ENCODE measurements around the gene FAM120A. TPM values are rescaled to one million over a fixed set of nuclear protein-coding genes. Genes with fewer than 3 reads are reported as not detected.

The FAM120A gene
- total RNA-seq, 4 donors from 2014 or later, result 44.4 to 94.7 (median 72.3) TPM

DNA sequence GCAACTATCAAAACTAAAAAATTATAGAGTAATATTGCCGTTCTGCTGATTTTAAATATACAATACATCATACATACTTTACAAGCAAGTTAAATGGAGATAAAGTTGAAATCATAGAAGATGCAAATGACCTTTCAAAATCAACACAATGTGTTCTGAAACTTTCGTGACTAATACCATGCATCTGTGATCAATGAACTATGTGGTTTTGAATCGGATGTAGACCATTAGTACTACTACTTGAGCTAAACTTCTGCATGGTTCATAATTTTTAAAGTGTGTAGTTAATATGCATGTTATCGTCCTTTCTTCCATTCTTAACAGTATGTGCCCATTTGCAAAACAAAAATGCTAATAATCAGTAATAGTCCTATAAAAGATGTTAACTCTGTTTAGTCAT is 113.6 kb downstream of the FAM120A start:
- TF ChIP-seq POLR2A (IDR thresholded peaks at IDR 0.05), result no peak
- TF ChIP-seq, protein P1, sequence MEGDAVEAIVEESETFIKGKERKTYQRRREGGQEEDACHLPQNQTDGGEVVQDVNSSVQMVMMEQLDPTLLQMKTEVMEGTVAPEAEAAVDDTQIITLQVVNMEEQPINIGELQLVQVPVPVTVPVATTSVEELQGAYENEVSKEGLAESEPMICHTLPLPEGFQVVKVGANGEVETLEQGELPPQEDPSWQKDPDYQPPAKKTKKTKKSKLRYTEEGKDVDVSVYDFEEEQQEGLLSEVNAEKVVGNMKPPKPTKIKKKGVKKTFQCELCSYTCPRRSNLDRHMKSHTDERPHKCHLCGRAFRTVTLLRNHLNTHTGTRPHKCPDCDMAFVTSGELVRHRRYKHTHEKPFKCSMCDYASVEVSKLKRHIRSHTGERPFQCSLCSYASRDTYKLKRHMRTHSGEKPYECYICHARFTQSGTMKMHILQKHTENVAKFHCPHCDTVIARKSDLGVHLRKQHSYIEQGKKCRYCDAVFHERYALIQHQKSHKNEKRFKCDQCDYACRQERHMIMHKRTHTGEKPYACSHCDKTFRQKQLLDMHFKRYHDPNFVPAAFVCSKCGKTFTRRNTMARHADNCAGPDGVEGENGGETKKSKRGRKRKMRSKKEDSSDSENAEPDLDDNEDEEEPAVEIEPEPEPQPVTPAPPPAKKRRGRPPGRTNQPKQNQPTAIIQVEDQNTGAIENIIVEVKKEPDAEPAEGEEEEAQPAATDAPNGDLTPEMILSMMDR (IDR thresholded peaks at IDR 0.05 in 4 of 5, conservative IDR thresholded peaks at IDR 0.05 in 1 of 5), result no peak
- no peak overlapping the region for H3K4me3 ChIP-seq
- DNase-seq (no peak), ATAC-seq (no peak)
- H3K27ac ChIP-seq, result no peak overlapping the region
- intact Hi-C loops (cut with DNase I; ENCODE audit: low total_unique reads), result loop anchor here (5.0 kb wide), 1 partner anchor 358 kb away; no protein-coding TSS in a partner anchor
- no peaks in the 10 kb centered on the region for H3K27me3 ChIP-seq
- in situ Hi-C loops (cut with MboI; ENCODE audit: low sequenced_read_pairs in 4 of 4), result loop anchor here (5.0 to 25.0 kb wide), 5 partner anchors 103 to 403 kb away; partner anchors contain the start of genes FAM120A (in 3 of the 4) and FAM120AOS (in 3 of the 4)
- H3K36me3 ChIP-seq, result peaks cover 0 to 51% of the 10 kb centered on the region in 2 donors
- H3K4me1 ChIP-seq, result peaks cover 10 to 13% of the 10 kb centered on the region in 2 donors
- no peaks in the 10 kb centered on the region for H3K9me3 ChIP-seq

DNA sequence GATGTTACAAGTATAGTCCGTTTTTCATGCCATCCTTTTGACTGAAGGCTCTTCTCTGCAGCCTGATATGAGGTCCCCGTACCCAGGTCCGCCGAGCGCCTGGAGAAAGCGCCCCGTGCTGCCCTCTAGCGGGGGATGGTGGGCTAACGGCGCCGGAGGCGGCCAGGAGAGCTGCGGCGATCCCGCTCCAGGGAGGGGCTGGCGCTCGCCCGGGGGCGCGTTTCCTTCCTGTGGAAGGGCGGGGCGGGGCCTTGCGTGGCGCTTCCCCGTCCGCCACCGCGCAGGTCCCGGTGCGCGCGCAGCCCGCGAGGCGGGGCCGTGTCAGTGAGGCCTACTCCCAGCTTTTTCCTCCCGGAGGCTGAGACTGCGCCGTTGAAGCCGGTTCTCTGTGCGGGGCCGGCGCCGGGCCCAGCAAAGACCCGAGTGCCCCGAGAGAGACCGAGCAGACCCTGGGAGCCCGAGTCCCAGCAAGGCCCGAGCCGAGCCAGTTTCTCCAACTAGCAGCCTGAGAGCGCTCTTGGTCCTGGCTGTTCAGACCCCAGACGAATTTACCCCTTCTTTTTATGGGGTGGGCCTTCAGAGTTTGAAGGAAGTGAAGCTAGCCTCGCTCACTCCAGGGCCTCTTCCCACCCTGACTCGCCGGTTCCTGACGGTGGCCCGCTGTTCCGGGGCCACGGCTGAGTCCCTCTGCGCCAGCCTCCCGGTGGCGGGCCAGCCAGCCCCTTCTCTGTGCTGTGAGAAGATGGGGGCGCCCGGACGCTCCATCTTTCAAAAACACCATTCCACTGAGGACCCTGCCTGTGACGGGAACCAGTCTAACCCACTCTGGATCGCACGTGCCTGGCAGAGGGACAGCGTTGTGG is 115.2 kb downstream of the FAM120A start:
- peak; percentile 95 to 97 for DNase-seq
- in situ Hi-C loops (cut with MboI; ENCODE audit: low sequenced_read_pairs in 4 of 4) (loop anchor here (5.0 to 25.0 kb wide), 5 partner anchors 104 to 404 kb away; partner anchors contain the start of genes FAM120A (in 3 of the 4) and FAM120AOS (in 3 of the 4)), intact Hi-C loops (cut with DNase I; ENCODE audit: low total_unique reads) (loop anchor here (1.0 to 5.0 kb wide), 3 partner anchors 56 to 359 kb away; partner anchors contain the start of gene FAM120AOS)
- Histone ChIP-seq H3K27ac (peak overlapping the region; percentile 89 to 99 (median 94)), H3K9me3 (no peaks in the 10 kb centered on the region), H3K4me1 (peaks cover 10 to 13% of the 10 kb centered on the region in 2 donors), H3K27me3 (no peaks in the 10 kb centered on the region), H3K4me3 (peak overlapping the region; percentile 64 to 88 (median 72)), H3K36me3 (peaks cover 0 to 37% of the 10 kb centered on the region in 2 donors)
- peak; percentile 93 to 94 for ATAC-seq
- TF ChIP-seq, protein P1 (IDR thresholded peaks at IDR 0.05 in 4 of 5, conservative IDR thresholded peaks at IDR 0.05 in 1 of 5), result peak; percentile 92 to 98 (median 95)
- peak; percentile 83 to 89 for TF ChIP-seq POLR2A (IDR thresholded peaks at IDR 0.05)

DNA sequence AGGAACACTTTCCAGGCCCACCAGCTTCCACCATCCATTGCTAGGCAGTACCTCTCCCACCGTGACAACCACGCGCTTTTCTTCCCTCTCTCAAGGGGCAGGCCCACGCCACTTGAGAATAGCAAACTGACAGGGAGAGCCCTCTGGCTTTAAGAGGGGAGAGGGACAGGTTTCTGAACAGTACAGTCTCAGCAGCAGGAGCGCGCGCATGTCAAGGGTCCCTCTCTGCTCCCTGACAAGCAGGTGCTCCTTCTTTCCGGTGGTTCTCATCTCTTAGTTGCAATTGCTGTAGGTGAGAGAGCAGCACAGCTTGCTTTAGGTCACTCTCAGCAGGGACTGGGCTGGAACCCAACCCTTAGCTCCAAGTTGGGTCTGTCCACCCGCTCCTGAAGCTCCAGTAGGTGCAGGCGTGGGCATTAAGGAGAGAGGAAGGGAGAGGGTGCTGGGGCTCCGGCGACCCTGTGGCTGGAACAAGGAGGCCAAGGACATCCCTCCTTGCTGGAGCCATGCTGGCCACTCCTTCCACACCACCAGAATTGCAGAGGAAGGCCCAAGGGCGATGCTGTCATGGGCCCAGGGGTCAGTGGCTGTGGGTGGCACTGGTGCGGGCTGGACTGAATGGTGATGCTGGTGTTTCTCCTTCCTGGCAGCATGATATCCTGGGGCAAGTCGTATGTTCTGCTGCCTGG is 115.9 kb downstream of the FAM120A start:
- intact Hi-C loops (cut with DNase I; ENCODE audit: low total_unique reads), result loop anchor here (2.0 to 5.0 kb wide), 2 partner anchors 57 to 360 kb away; no protein-coding TSS in a partner anchor
- peak overlapping the region; percentile 64 to 88 (median 72) for H3K4me3 ChIP-seq
- peak in 1 of 2 donors; percentile 38 for DNase-seq
- ATAC-seq, result peak in 1 of 2 donors; percentile 36
- TF ChIP-seq POLR2A (IDR thresholded peaks at IDR 0.05), result no peak
- TF ChIP-seq, protein P1 (IDR thresholded peaks at IDR 0.05 in 4 of 5, conservative IDR thresholded peaks at IDR 0.05 in 1 of 5), result no peak
- in situ Hi-C loops (cut with MboI; ENCODE audit: low sequenced_read_pairs in 4 of 4), result loop anchor here (5.0 to 25.0 kb wide), 5 partner anchors 105 to 405 kb away; partner anchors contain the start of genes FAM120A (in 3 of the 4) and FAM120AOS (in 3 of the 4)
- peaks cover 0 to 29% of the 10 kb centered on the region in 2 donors for H3K36me3 ChIP-seq
- H3K27ac ChIP-seq, result peak overlapping the region; percentile 89 to 99 (median 94)
- peaks cover 10 to 13% of the 10 kb centered on the region in 2 donors for H3K4me1 ChIP-seq
- H3K9me3 ChIP-seq, result no peaks in the 10 kb centered on the region
- no peaks in the 10 kb centered on the region for H3K27me3 ChIP-seq

DNA sequence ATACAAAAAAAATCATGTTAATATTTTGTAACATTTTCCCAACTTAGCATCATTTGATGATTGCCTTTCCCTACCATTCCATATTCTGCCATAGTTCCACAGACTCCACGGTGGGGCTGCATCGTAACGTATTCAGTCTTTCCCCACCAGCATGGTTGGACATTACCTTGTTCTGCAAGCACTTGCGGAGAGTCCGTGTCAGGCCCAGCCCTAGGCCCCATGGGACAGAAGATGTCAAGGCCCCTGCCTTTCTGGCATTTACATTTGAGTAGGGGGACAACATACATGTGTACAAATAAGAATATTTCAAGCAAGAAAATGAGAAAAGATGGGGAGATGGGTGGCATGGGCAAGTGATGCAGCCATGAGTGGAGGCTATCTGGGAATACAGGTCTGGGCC is 116.7 kb downstream of the FAM120A start:
- ATAC-seq, result no peak
- in situ Hi-C loops (cut with MboI; ENCODE audit: low sequenced_read_pairs in 4 of 4), result loop anchor here (5.0 to 25.0 kb wide), 5 partner anchors 106 to 406 kb away; partner anchors contain the start of genes FAM120A (in 3 of the 4) and FAM120AOS (in 3 of the 4)

More for the DNA sequence above, 116.7 kb downstream of the FAM120A start:
- DNase-seq, result no peak
- no peak for TF ChIP-seq POLR2A (IDR thresholded peaks at IDR 0.05)
- TF ChIP-seq, protein P1 (IDR thresholded peaks at IDR 0.05 in 4 of 5, conservative IDR thresholded peaks at IDR 0.05 in 1 of 5), result no peak
- Histone ChIP-seq H3K4me3 (no peak overlapping the region), H3K27me3 (no peaks in the 10 kb centered on the region), H3K4me1 (peaks cover 10 to 13% of the 10 kb centered on the region in 2 donors), H3K9me3 (no peaks in the 10 kb centered on the region), H3K36me3 (peaks cover 0 to 22% of the 10 kb centered on the region in 2 donors), H3K27ac (no peak overlapping the region)
- intact Hi-C loops (cut with DNase I; ENCODE audit: low total_unique reads), result loop anchor here (5.0 kb wide), 1 partner anchor 361 kb away; no protein-coding TSS in a partner anchor
